HL-60/S4 treated with retinoic acid at 250 ng/mL for 4 days and 3 days (cell line): Measurements from ENCODE around the gene TRMT1.

Experiments
- in situ Hi-C: fragments of 300-500 bp; cut with MboI; formaldehyde crosslinking; loops from 2 replicates; pipeline ENCODE4 v1.7.0; 2022; ENCODE audit warnings: low sequenced_read_pairs

The TRMT1 gene

DNA sequence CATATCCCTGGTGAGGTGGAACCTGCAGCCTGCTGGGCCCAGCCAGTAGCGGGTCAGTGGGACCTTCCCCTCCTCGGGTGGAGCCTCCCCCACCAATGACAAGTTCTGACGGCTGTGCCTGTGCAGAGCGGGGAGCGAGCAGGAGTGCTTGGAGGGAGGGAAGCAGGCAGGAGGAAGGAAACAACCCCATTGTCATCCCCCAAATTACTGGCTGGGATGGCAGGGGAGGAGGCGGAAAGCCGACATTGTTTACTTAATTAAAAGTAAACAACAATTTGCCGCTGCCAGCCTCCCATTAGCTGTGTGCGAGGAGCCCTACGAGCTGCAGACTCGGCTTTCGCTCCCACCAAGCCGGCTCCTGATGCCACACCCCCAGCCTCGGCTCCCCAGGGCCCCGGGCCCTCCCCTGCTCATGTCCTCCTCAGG lies 59.4 kb downstream of the TRMT1 start:
- in situ Hi-C loops: no loop called here

DNA sequence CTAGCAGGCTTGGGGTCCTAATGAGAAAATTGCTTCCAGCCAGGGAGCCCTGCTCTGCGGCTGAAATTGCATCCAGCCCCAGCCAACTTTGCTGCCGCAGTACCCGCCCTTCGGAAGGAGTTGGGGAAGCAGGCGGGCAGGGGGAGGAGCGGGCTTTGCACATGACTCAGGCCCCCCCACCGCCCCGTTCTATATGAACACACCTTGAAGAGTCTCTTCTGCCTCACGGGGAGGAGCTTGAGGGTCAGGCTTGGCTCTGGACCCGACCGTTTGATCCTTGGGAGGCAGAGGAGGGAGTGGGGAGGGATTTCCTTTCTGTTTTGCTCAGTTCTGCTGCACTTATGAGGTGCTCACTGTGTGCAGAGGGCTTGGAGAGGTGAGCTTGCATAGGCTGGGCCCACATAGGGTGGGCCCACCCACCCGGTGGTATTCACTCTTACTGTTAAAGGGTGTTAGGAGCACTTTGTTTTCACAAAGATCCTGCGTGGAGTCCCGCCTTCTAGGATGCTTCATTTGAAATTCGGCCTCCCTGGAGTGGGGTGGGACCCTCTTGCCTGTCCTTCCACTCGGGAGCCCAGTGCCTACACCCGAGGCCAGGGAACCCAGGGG lies 60.4 kb downstream of the TRMT1 start:
- in situ Hi-C loops: no loop called here

DNA sequence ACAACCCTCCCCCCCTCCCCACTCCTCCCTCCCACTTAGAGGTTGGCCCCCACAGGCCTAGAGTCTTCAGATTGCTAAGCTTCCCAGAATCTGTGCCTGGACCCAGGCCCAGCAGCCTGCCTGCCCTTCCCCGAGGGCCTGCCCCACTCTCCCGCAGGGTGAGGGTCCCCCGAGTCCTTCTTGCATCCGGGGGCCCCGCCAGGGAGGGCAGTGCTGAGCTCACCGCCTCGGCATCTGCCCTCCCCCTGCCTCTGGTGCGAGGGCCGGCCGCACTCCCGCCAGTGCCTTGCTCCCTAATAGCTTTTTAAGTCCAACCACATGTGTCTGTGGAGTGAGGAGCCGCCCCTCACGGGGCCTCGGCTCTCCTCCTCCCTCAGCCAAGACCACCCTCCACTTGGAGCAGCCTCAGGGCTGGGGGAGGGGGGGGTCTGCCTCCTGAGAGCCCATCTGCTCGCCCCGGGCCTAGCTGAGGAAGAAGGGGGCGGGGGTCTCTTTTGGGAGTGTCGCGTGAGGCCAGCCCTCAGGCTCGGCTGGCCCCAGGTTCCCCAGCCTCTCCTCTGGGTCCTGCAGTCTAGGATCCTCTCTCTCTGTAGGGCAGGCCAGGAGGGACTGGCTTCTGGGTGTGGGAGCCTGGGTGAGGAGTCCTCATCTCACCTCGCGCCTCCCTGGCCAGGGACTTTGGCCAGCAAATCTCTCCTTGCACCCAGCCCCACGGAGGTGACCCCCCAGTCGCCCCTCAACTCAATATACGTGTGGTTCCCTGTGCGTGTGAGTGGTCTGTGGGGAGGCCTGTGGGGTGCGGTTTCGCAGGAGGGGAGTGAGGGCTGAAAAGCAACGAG lies 61.1 kb downstream of the TRMT1 start:
- in situ Hi-C loops: no loop called here
